ENCODE data around the gene PLAAT2. TPM values are rescaled to one million over a fixed set of nuclear protein-coding genes. Genes with fewer than 3 reads are reported as not detected.
"Not testable (repeated sequence)": the region's sequence is repeated elsewhere in the genome, so short reads cannot be mapped to it uniquely, and the experiment has no call there.

PLAAT2 gene
- total and polyA plus RNA-seq, 8 donors, result 5.0 to 6.0 TPM; not detected in 6

DNA sequence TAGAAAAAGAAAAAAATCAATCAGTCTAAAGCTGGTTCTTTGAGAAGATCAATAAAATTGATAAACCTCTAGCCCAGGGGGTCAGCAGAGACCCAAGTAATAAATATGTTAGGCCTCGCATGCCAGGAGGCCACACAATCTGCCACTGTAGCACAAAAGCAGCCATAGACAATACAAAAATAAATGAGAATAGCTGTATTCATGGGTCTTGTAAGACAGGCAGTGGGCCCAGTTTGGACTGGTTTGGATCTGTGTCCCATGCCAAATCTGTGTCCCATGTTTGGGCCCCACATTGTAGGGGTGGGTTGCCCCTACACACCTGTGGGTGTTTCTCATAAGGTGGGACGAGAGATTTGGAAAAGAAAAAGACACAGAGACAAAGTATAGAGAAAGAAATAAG, 33.2 kb downstream of the PLAAT2 start:
- Histone ChIP-seq H3K4me1 (peaks cover 0 to 20% of the 10 kb centered on the region in 2 donors), H3K36me3 (no peaks in the 10 kb centered on the region), H3K27ac (peak overlapping the region in 1 of 2 donors; percentile 33), H3K27me3 (no peaks in the 10 kb centered on the region), H3K9me3 (no peaks in the 10 kb centered on the region), H3K4me3 (no peak overlapping the region)
- TF ChIP-seq CTCF (IDR thresholded peaks at IDR 0.05), result no peak
- ATAC-seq (no peak), DNase-seq (no peak)
- intact Hi-C loops (cut with DNase I), result no loop called here

DNA sequence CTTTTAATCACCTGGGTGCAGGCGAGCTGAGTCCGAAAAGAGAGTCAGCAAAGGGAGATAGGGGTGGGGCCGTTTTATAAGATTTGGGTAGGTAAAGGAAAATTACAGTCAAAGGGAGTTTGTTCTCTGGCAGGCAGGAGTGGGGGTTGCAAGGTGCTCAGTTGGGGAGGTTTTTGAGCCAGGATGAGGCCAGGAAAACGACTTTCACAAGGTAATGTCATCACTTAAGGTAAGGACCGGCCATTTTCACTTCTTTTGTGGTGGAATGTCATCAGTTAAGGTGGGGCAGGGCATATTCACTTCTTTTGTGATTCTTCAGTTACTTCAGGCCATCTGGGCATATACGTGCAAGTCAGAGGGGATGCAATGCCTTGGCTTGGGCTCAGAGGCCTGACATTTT, 33.8 kb downstream of the PLAAT2 start:
- H3K27me3 ChIP-seq; DNase-seq; H3K4me3 ChIP-seq; H3K9me3 ChIP-seq; ATAC-seq; H3K36me3 ChIP-seq; intact Hi-C loops (cut with DNase I): not testable (repeated sequence)
- Histone ChIP-seq H3K4me1 (peaks cover 0 to 19% of the 10 kb centered on the region in 2 donors), H3K27ac (peak overlapping the region; percentile 21 to 33)

DNA sequence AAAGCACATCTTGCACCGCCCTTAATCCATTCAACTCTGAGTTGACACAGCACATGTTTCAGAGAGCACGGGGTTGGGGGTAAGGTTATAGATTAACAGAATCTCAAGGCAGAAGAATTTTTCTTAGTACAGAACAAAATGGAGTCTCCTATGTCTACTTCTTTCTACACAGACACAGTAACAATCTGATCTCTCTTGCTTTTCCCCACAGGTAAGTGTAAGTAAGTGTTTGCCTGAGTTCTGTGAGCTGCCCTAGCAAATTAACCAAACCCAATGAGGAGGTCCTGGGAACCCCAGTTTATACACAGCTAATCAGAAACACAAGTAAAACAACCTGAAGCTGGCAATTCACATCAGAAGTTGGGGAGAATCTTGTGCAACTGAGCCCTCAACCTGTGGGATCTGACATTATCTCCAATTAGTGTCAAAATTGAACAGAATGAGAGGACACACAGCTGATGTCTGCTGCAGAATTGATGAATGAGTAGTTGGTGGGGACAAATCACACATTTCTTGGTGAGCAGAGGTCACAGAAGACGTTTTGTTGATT, 34.4 kb downstream of the PLAAT2 start:
- H3K36me3 ChIP-seq; DNase-seq; H3K9me3 ChIP-seq; intact Hi-C loops (cut with DNase I); H3K4me3 ChIP-seq; H3K27me3 ChIP-seq: not testable (repeated sequence)
- peak; percentile 17 for ATAC-seq
- peak overlapping the region; percentile 3 to 21 for H3K27ac ChIP-seq
- H3K4me1 ChIP-seq, result peaks cover 0 to 19% of the 10 kb centered on the region in 2 donors

DNA sequence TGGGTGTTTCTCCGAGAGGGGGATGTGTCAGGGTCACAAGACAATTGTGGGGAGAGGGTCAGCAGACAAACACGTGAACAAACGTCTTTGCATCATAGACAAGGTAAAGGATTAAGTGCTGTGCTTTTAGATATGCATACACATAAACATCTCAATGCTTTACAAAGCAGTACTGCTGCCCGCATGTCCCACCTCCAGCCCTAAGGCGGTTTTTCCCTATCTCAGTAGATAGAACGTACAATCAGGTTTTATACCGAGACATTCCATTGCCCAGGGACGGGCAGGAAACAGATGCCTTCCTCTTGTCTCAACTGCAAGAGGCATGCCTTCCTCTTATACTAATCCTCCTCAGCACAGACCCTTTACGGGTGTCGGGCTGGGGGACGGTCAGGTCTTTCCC, 35.0 kb downstream of the PLAAT2 start:
- H3K27ac ChIP-seq, result peak overlapping the region; percentile 19 to 33
- H3K36me3 ChIP-seq; DNase-seq; H3K27me3 ChIP-seq; ATAC-seq; intact Hi-C loops (cut with DNase I); H3K4me3 ChIP-seq: not testable (repeated sequence)
- H3K9me3 ChIP-seq, result peaks cover 0 to 12% of the 10 kb centered on the region in 2 donors
- peaks cover 0 to 19% of the 10 kb centered on the region in 2 donors for H3K4me1 ChIP-seq

GRCh38 chr11:63527667-63528066, 35.5 kb downstream of the PLAAT2 start:
- Histone ChIP-seq H3K27ac (no peak overlapping the region), H3K9me3 (peaks cover 0 to 14% of the 10 kb centered on the region in 2 donors), H3K36me3 (no peaks in the 10 kb centered on the region), H3K4me1 (peaks cover 0 to 14% of the 10 kb centered on the region in 2 donors), H3K4me3 (no peak overlapping the region), H3K27me3 (no peaks in the 10 kb centered on the region)
- TF ChIP-seq CTCF (IDR thresholded peaks at IDR 0.05), result no peak
- DNase-seq (no peak), ATAC-seq (peak; percentile 18)
- intact Hi-C loops (cut with DNase I), result no loop called here

- H3K36me3 ChIP-seq, result no peaks in the 10 kb centered on the region
- no peak for TF ChIP-seq CTCF (IDR thresholded peaks at IDR 0.05)
- ATAC-seq, result no peak
- no peak for DNase-seq
- no peaks in the 10 kb centered on the region for H3K4me1 ChIP-seq
- no peaks in the 10 kb centered on the region for H3K27me3 ChIP-seq
- no peak overlapping the region for H3K27ac ChIP-seq
- intact Hi-C loops (cut with DNase I), result no loop called here
- H3K9me3 ChIP-seq, result peaks cover 0 to 14% of the 10 kb centered on the region in 2 donors
- no peak overlapping the region for H3K4me3 ChIP-seq
These were observed 40.0 kb downstream of the PLAAT2 start for GRCh38 chr11:63523151-63523550.

GRCh38 chr11:63521896-63522295, 41.3 kb downstream of the PLAAT2 start:
- Histone ChIP-seq H3K4me3 (no peak overlapping the region), H3K4me1 (no peaks in the 10 kb centered on the region), H3K36me3 (no peaks in the 10 kb centered on the region), H3K9me3 (peaks cover 0 to 14% of the 10 kb centered on the region in 2 donors), H3K27ac (no peak overlapping the region), H3K27me3 (no peaks in the 10 kb centered on the region)
- no peak for ATAC-seq
- DNase-seq, result no peak
- TF ChIP-seq CTCF (IDR thresholded peaks at IDR 0.05), result no peak
- intact Hi-C loops (cut with DNase I), result no loop called here
